Naive thymus-derived CD4-positive, alpha-beta T cell (primary cell): ENCODE results near the gene ATG4D. TPM values are rescaled to one million over a fixed set of nuclear protein-coding genes. Genes with fewer than 3 reads are reported as not detected.
A peak's percentile ranks its signal among the peaks of the same experiment; 100 is the strongest.

Experiments used
- ATAC-seq: fragments of 150-1000 bp; cut with Tn5 transposase; 2 replicates; pipeline ENCODE4 v1.10.0; 2021; ENCODE audit warnings: mild to moderate bottlenecking, moderate library complexity
- CTCF ChIA-PET: fragments of 350-600 bp; sonication (Branson Sonifier 250); formaldehyde crosslinking; loops from one replicate; lab custom pipeline; 2021; ENCODE audit warnings: antibody characterized with exemption; lab: Charles Lee
- POLR2A ChIA-PET: fragments of 350-600 bp; sonication (Branson Sonifier 250); formaldehyde crosslinking; loops from one replicate; lab custom pipeline; 2021; ENCODE audit warnings: antibody characterized with exemption, inconsistent platforms; lab: Charles Lee
- DNase-seq, 9 donors: peaks; one replicate each; pipeline versions ENCODE4 v3.0.0 to v3.0.0-alpha.2; 2020 to 2022; ENCODE audit warnings: mixed read lengths in 1 of 9
- H3K27ac ChIP-seq: one replicate; pipeline ENCODE4 v1.7.0; 2013; ENCODE audit warnings: mild to moderate bottlenecking, low read depth, low read length, moderate library complexity
- H3K27me3 ChIP-seq, 2 donors: one replicate each; pipeline ENCODE4 v1.7.0; 2013; ENCODE audit warnings: low read length in 2 of 2, mild to moderate bottlenecking in 2 of 2, moderate library complexity in 2 of 2; ENCODE audit not compliant: control insufficient read depth in 2 of 2, insufficient read depth in 2 of 2
- H3K36me3 ChIP-seq, 3 experiments: 1 replicate in 2 of 3; 2 replicates in 1 of 3; pipeline ENCODE4 v1.7.0; 2013; ENCODE audit warnings: low read length in 3 of 3, mild to moderate bottlenecking in 3 of 3, moderate library complexity in 1 of 3; ENCODE audit not compliant: insufficient read depth in 3 of 3, control insufficient read depth in 2 of 3
- H3K4me1 ChIP-seq, 2 donors: one replicate each; pipeline ENCODE4 v1.7.0; 2013; ENCODE audit warnings: low read length in 2 of 2, mild to moderate bottlenecking in 2 of 2, moderate library complexity in 1 of 2; ENCODE audit not compliant: control insufficient read depth in 2 of 2, insufficient read depth in 2 of 2
- H3K4me3 ChIP-seq: 2 replicates; pipeline ENCODE4 v1.7.0; 2013; ENCODE audit warnings: mild to moderate bottlenecking, low read length
- H3K9me3 ChIP-seq, 3 experiments: 1 replicate in 2 of 3; 2 replicates in 1 of 3; pipeline ENCODE4 v1.7.0; 2013; ENCODE audit warnings: low read length in 3 of 3; ENCODE audit not compliant: control insufficient read depth in 2 of 3
- H3K27ac Mint-ChIP-seq, 9 donors: one replicate each; pipeline ENCODE4 v1.8.0; 2020 to 2022; ENCODE audit warnings: mixed read lengths in 9 of 9, mild to moderate bottlenecking in 8 of 9, moderate library complexity in 5 of 9, inconsistent platforms in 2 of 9
- H3K27me3 Mint-ChIP-seq, 5 donors: one replicate each; pipeline ENCODE4 v1.8.0; 2021 to 2022; ENCODE audit warnings: mixed read lengths in 5 of 5, mild to moderate bottlenecking in 1 of 5
- H3K36me3 Mint-ChIP-seq, 5 donors: one replicate each; pipeline ENCODE4 v1.8.0; 2020 to 2022; ENCODE audit warnings: mixed read lengths in 5 of 5, mild to moderate bottlenecking in 3 of 5, inconsistent platforms in 1 of 5
- H3K4me1 Mint-ChIP-seq, 7 donors: one replicate each; pipeline ENCODE4 v1.8.0; 2020 to 2022; ENCODE audit warnings: mixed read lengths in 7 of 7, mild to moderate bottlenecking in 3 of 7, inconsistent platforms in 1 of 7
- H3K4me3 Mint-ChIP-seq, 10 donors: one replicate each; pipeline ENCODE4 v1.8.0; 2020 to 2022; ENCODE audit warnings: mild to moderate bottlenecking in 10 of 10, mixed read lengths in 10 of 10, moderate library complexity in 6 of 10, inconsistent platforms in 2 of 10
- H3K9me3 Mint-ChIP-seq, 11 donors: one replicate each; pipeline ENCODE4 v1.8.0; 2020 to 2022; ENCODE audit warnings: mixed read lengths in 11 of 11, mild to moderate bottlenecking in 4 of 11, inconsistent platforms in 1 of 11, moderate library complexity in 1 of 11
- intact Hi-C, 2 donors: fragments of 100-400 bp; cut with micrococcal nuclease; formaldehyde crosslinking; loops; one replicate each; pipeline ENCODE4 v1.15.1; 2023
- polyA plus RNA-seq, 2 donors: library from polyadenylated mRNA; unstranded; fragments of 300-500 nt; fragmentation: Illumina TruSeq; gene quantifications; one replicate each; pipeline ENCODE4 v1.2.3, GENCODE V29; 2021
- total RNA-seq, 6 experiments: library from RNA in 5 of 6; stranded (reverse) in 5 of 6; gene quantifications; 1 replicate in 5 of 6; 2 replicates in 1 of 6; pipeline ENCODE4 v1.2.3 and lab custom pipeline; 2021 to 2026

Gene ATG4D
- total and polyA plus RNA-seq, 7 experiments from 2014 or later = 12.9 to 70.3 (median 42.3) TPM

GRCh38 chr19:10583036-10583776, 39.5 kb downstream of the ATG4D start:
- peaks cover 7 to 23% (median 9%) of the 10 kb centered on the region in 5 donors for H3K27me3 Mint-ChIP-seq
- Histone ChIP-seq H3K4me3 (no peak overlapping the region), H3K9me3 (no peaks in the 10 kb centered on the region), H3K4me1 (peaks cover 4 to 5% of the 10 kb centered on the region in 2 donors), H3K27me3 (no peaks in the 10 kb centered on the region), H3K36me3 (no peaks in the 10 kb centered on the region), H3K27ac (no peak overlapping the region)
- no peak overlapping the region for H3K4me3 Mint-ChIP-seq
- DNase-seq (no peak), ATAC-seq (no peak)
- intact Hi-C loops = no loop called here
- H3K9me3 Mint-ChIP-seq = peaks cover 0 to 7% (median 0%) of the 10 kb centered on the region in 11 donors
- H3K27ac Mint-ChIP-seq = no peak overlapping the region
- peaks cover 0 to 7% (median 0%) of the 10 kb centered on the region in 5 donors for H3K36me3 Mint-ChIP-seq
- peaks cover 14 to 31% (median 17%) of the 10 kb centered on the region in 7 donors for H3K4me1 Mint-ChIP-seq
- POLR2A ChIA-PET = interaction anchor here (0.7 to 3.2 kb wide), 5 partner anchors 9 to 118 kb away, joined by 3 to 42 read pairs (median 3); partner anchors contain the start of gene QTRT1
- CTCF ChIA-PET = interaction anchor here (1.0 to 9.7 kb wide), 4 partner anchors 21 to 88 kb away, joined by 4 to 287 read pairs (median 16); no protein-coding TSS in a partner anchor

GRCh38 chr19:10586396-10586795, 42.7 kb downstream of the ATG4D start:
- intact Hi-C loops = no loop called here
- H3K4me3 ChIP-seq = no peak overlapping the region

GRCh38 chr19:10587022-10587838, 43.5 kb downstream of the ATG4D start, which contains the start of gene AP1M2:
Gene AP1M2, minus strand, starts transcription at chr19:10587312. Its CDS starts 81 bp downstream, at chr19:10587231.
- ChIA-PET CTCF (interaction anchor here (9.7 kb wide), 1 partner anchor 59 kb away, joined by 287 read pairs; no protein-coding TSS in a partner anchor), POLR2A (no interaction called here)
- no peak for DNase-seq
- H3K9me3 Mint-ChIP-seq = peaks cover 0 to 7% (median 0%) of the 10 kb centered on the region in 11 donors
- no peaks in the 10 kb centered on the region for H3K27me3 ChIP-seq
- peaks cover 0 to 5% of the 10 kb centered on the region in 2 donors for H3K4me1 ChIP-seq
- no peaks in the 10 kb centered on the region for H3K9me3 ChIP-seq
- H3K4me3 ChIP-seq = no peak within 1 kb of the TSS
- H3K4me3 Mint-ChIP-seq = peak within 1 kb of the TSS in 2 of 10 donors; percentile 3 to 12
- H3K4me1 Mint-ChIP-seq = peaks cover 8 to 23% (median 11%) of the 10 kb centered on the region in 7 donors
- no peaks in the 10 kb centered on the region for H3K36me3 ChIP-seq
- H3K27me3 Mint-ChIP-seq = peaks cover 7 to 23% (median 9%) of the 10 kb centered on the region in 5 donors
- intact Hi-C loops = no loop called here
- ATAC-seq = no peak
- H3K27ac ChIP-seq = no peak within 1 kb of the TSS
- H3K27ac Mint-ChIP-seq = peak within 1 kb of the TSS in 2 of 9 donors; percentile 5 to 23
- H3K36me3 Mint-ChIP-seq = peaks cover 0 to 7% (median 0%) of the 10 kb centered on the region in 5 donors

More at GRCh38 chr19:10586396-10586795, 42.7 kb downstream of the ATG4D start:
- POLR2A ChIA-PET = no interaction called here
- Mint-ChIP-seq H3K4me3 (peak overlapping the region in 1 of 10 donors; percentile 12), H3K27ac (no peak overlapping the region), H3K36me3 (peaks cover 0 to 7% (median 0%) of the 10 kb centered on the region in 5 donors), H3K9me3 (peaks cover 0 to 7% (median 0%) of the 10 kb centered on the region in 11 donors), H3K4me1 (peaks cover 8 to 23% (median 11%) of the 10 kb centered on the region in 7 donors), H3K27me3 (peaks cover 7 to 23% (median 9%) of the 10 kb centered on the region in 5 donors)
- Histone ChIP-seq H3K9me3 (no peaks in the 10 kb centered on the region), H3K27ac (no peak overlapping the region), H3K27me3 (no peaks in the 10 kb centered on the region), H3K36me3 (no peaks in the 10 kb centered on the region), H3K4me1 (peaks cover under 1 to 5% of the 10 kb centered on the region in 2 donors)
- CTCF ChIA-PET = interaction anchor here (9.7 kb wide), 1 partner anchor 60 kb away, joined by 287 read pairs; no protein-coding TSS in a partner anchor
- no peak for ATAC-seq
- DNase-seq = no peak

- H3K27me3 ChIP-seq = no peaks in the 10 kb centered on the region
- H3K4me3 ChIP-seq = no peak overlapping the region
- H3K27ac ChIP-seq = no peak overlapping the region
- DNase-seq (no peak), ATAC-seq (no peak)
- Mint-ChIP-seq H3K9me3 (peaks cover 0 to 7% (median 0%) of the 10 kb centered on the region in 11 donors), H3K4me1 (peaks cover 8 to 23% (median 11%) of the 10 kb centered on the region in 7 donors), H3K27me3 (peaks cover 7 to 23% (median 9%) of the 10 kb centered on the region in 5 donors), H3K36me3 (peaks cover 0 to 7% (median 0%) of the 10 kb centered on the region in 5 donors), H3K4me3 (peak overlapping the region in 1 of 10 donors; percentile 3), H3K27ac (peak overlapping the region in 1 of 9 donors; percentile 5)
- H3K9me3 ChIP-seq = no peaks in the 10 kb centered on the region
- POLR2A ChIA-PET = no interaction called here
- peaks cover 0 to 5% of the 10 kb centered on the region in 2 donors for H3K4me1 ChIP-seq
- CTCF ChIA-PET = interaction anchor here (2.5 kb wide), 1 partner anchor 56 kb away, joined by 7 read pairs; no protein-coding TSS in a partner anchor
- no peaks in the 10 kb centered on the region for H3K36me3 ChIP-seq
- intact Hi-C loops = no loop called here
Observed at GRCh38 chr19:10587839-10588150, 44.1 kb downstream of the ATG4D start.

- Histone ChIP-seq H3K4me1 (peaks cover 12 to 13% of the 10 kb centered on the region in 2 donors), H3K27me3 (no peaks in the 10 kb centered on the region), H3K27ac (no peak overlapping the region), H3K9me3 (no peaks in the 10 kb centered on the region), H3K4me3 (no peak overlapping the region), H3K36me3 (no peaks in the 10 kb centered on the region)
- POLR2A ChIA-PET = interaction anchor here (1.2 kb wide), 2 partner anchors 9 to 10 kb away, joined by 3 to 4 read pairs; no protein-coding TSS in a partner anchor
- no peak overlapping the region for H3K4me3 Mint-ChIP-seq
- peaks cover 0 to 2% (median 0%) of the 10 kb centered on the region in 5 donors for H3K36me3 Mint-ChIP-seq
- peaks cover 0 to 4% (median 0%) of the 10 kb centered on the region in 5 donors for H3K27me3 Mint-ChIP-seq
- no peaks in the 10 kb centered on the region for H3K9me3 Mint-ChIP-seq
- H3K4me1 Mint-ChIP-seq = peaks cover 6 to 22% (median 16%) of the 10 kb centered on the region in 7 donors
- CTCF ChIA-PET = interaction anchor here (1.0 kb wide), 1 partner anchor 12 kb away, joined by 3 read pairs; no protein-coding TSS in a partner anchor
- no peak for ATAC-seq
- H3K27ac Mint-ChIP-seq = no peak overlapping the region
- intact Hi-C loops = no loop called here
- no peak for DNase-seq
Observed at GRCh38 chr19:10593148-10593547, 49.4 kb downstream of the ATG4D start.
